SK-N-MC (cell line): Measurements from ENCODE around the gene ZBTB7C.

Experiments used
- DNase-seq: peaks from one replicate; pipeline ENCODE4 v3.0.0-alpha.2; 2011; ENCODE audit warnings: low read depth, low spot score
- H3K27ac ChIP-seq: fragments of 200-600 bp; sonication (generic); 2 replicates; pipeline ENCODE4 v1.5.1; 2016; ENCODE audit warnings: mixed run types
- H3K36me3 ChIP-seq: fragments of 200-600 bp; sonication (generic); 2 replicates; pipeline ENCODE4 v1.6.1; 2017; ENCODE audit warnings: antibody characterized with exemption, low read length, mixed read lengths; ENCODE audit not compliant: insufficient read depth
- H3K4me3 ChIP-seq: fragments of 200-600 bp; sonication (generic); 2 replicates; pipeline ENCODE4 v1.5.1; 2016
- H3K9ac ChIP-seq: fragments of 200-600 bp; sonication (generic); 2 replicates; pipeline ENCODE4 v1.8.0; 2017; ENCODE audit warnings: mixed run types, mixed read lengths; ENCODE audit not compliant: insufficient read length
- H3K9me3 ChIP-seq: fragments of 200-600 bp; sonication (generic); 2 replicates; pipeline ENCODE4 v1.6.1; 2017; ENCODE audit warnings: low read depth, mild to moderate bottlenecking, antibody characterized with exemption, low read length, moderate library complexity, mixed read lengths
- EZH2 ChIP-seq: fragments of 200-600 bp; sonication (generic); IDR thresholded peaks from one replicate; pipeline ENCODE4 v1.6.1; 2017; ENCODE audit warnings: antibody characterized with exemption
- FOXP2 ChIP-seq: optimal IDR thresholded peaks from 2 replicates; pipeline ENCODE3; 2011; ENCODE audit warnings: mild to moderate bottlenecking, moderate library complexity; ENCODE audit not compliant: insufficient read depth; ENCODE audit errors: extremely low read length, control extremely low read depth
- POLR2AphosphoS5 ChIP-seq: IDR thresholded peaks from 2 replicates; pipeline ENCODE4 v1.6.1; 2012; ENCODE audit warnings: mild to moderate bottlenecking, low read depth, low read length, borderline replicate concordance

ZBTB7C gene

DNA sequence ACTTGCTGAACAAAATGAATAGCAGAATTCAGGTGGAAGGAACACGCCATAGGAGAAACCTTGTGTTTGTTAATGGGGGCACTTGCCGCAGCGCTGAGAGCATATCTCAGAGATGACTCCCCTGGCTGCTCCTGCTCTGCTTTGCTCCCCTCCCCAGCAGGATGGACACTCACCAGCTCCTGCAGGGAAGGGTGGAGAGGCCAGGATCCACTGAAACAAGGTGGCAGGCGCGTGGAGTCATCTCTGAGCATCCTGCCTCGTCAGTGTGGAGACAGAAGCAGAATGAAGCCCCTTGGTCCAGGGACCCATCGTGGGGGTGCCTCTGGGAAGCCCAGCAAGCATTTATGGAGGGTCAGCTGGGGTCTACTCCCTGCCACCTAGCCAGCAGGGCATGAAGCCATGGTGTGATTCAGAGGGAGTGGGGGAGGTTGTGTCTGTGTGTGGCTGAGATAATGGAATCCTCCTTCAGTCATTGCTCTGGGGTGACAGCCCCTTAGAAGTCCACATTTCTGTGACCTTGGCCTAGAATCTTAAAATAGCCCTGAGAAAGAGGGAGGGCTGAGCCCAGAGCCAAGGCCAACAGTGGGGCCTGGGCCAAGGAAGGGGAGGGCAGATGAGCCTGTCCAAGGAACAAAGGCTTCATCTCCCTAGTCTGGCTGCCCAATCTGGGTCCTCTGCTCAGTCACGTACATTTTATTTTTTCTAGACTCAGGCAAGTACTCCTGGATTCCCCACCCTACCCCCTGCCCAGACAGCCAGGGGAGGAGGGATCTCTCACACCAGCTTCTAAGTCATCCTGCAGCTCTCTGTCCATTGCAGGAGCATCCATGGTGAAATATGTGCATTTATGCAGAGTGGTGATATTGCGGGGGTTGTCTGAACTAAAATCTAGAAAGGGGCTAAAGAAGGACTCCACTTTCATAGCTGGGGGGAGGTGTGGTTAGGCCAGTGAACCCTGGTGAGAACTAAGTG lies 215.4 kb downstream of the ZBTB7C start:
- TF ChIP-seq FOXP2 (no peak), POLR2AphosphoS5 (no peak), EZH2 (no peak)
- DNase-seq: no peak
- H3K27ac ChIP-seq: no peak overlapping the region
- no peaks in the 10 kb centered on the region for H3K9me3 ChIP-seq
- no peak overlapping the region for H3K4me3 ChIP-seq
- H3K9ac ChIP-seq: no peak overlapping the region
- H3K36me3 ChIP-seq: no peaks in the 10 kb centered on the region

DNA sequence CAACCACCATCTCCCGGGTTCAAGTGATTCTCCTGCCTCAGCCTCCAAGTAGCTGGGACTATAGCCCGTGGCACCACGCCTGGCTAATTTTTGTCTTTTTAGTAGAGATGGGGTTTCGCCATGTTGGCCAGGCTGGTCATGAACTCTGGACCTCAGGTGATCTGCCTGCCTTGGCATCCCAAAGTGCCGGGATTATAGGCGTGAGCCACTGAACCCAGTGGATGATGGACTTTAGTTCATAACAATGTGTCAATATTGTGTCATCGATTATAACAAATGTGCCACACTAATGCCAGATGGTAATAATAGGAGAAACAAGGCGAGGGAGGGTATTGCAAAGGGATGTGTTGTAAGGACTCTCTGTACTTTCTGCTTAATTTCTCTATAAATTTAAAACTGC lies 216.6 kb downstream of the ZBTB7C start:
- TF ChIP-seq EZH2 (no peak), POLR2AphosphoS5 (no peak)
- Histone ChIP-seq H3K9me3 (no peaks in the 10 kb centered on the region), H3K27ac (no peak overlapping the region), H3K36me3 (no peaks in the 10 kb centered on the region), H3K9ac (no peak overlapping the region), H3K4me3 (no peak overlapping the region)
- DNase-seq: no peak

DNA sequence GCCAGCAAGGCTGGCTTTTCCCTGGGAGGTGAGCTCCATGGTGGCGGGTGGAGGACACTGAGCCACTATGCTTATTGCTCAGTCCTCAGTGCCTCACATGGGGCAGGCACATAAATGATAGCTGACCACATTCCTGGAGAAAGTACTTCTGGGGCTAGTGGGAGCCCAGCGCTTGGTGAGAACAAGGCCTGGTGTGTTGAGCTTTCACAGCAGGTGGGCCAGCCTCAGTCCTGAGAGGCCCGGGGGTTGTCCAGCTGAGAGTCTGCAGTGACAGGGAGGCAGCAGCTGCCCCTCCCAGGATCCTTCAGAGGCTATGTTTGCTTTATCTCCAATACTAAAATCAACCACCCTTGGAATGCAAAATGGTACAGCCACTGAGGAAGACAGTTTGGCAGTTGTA lies 217.7 kb downstream of the ZBTB7C start:
- no peak for DNase-seq
- Histone ChIP-seq H3K9me3 (no peaks in the 10 kb centered on the region), H3K36me3 (no peaks in the 10 kb centered on the region), H3K27ac (no peak overlapping the region), H3K4me3 (no peak overlapping the region), H3K9ac (no peak overlapping the region)
- TF ChIP-seq EZH2 (no peak), FOXP2 (no peak), POLR2AphosphoS5 (no peak)

DNA sequence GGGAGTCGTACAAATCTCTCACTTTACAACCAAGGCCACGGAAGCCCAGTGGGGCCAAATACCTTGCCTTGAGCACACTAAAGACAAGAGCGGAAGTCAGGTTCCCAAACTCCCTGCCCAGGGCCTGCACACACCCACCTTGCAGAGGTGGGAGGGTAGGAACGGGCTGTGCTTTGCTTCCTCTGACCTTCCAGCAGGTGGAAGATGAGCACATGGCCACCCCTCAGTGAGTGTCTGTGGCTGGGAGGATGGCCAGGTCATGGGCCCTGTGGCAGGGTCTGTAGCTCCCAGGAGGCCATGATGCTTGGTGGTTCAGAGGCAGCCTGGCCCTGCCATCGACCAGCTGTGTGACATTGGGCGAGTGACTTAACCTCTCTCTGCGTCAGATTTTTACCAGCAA lies 218.2 kb downstream of the ZBTB7C start:
- no peak overlapping the region for H3K27ac ChIP-seq
- no peaks in the 10 kb centered on the region for H3K36me3 ChIP-seq
- H3K4me3 ChIP-seq: no peak overlapping the region
- no peak for TF ChIP-seq EZH2
- no peak for TF ChIP-seq FOXP2
- no peak for TF ChIP-seq POLR2AphosphoS5
- no peak overlapping the region for H3K9ac ChIP-seq
- no peaks in the 10 kb centered on the region for H3K9me3 ChIP-seq
- DNase-seq: no peak

DNA sequence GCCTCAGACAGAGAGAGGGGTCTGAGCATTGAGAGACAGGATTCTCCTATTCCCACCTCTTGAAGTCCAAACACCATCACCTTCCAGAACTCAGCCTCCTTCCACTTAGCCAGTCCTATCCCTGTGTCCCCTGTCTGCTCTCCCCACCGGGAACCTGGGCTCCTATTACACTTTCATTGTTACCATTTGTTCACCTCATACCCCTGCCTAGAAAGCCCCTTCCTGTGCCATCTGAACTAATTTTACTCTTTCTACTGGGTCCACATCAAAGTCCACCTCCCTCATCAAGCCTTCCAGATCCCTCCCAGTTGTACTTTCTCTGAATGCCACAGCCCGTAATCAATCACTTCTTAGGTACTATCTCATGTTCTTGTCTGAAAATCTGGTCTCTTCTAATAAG lies 220.6 kb downstream of the ZBTB7C start:
- no peaks in the 10 kb centered on the region for H3K36me3 ChIP-seq
- no peak overlapping the region for H3K27ac ChIP-seq
- DNase-seq: no peak
- TF ChIP-seq FOXP2 (no peak), POLR2AphosphoS5 (no peak), EZH2 (no peak)
- H3K4me3 ChIP-seq: no peak overlapping the region
- no peaks in the 10 kb centered on the region for H3K9me3 ChIP-seq
- no peak overlapping the region for H3K9ac ChIP-seq

DNA sequence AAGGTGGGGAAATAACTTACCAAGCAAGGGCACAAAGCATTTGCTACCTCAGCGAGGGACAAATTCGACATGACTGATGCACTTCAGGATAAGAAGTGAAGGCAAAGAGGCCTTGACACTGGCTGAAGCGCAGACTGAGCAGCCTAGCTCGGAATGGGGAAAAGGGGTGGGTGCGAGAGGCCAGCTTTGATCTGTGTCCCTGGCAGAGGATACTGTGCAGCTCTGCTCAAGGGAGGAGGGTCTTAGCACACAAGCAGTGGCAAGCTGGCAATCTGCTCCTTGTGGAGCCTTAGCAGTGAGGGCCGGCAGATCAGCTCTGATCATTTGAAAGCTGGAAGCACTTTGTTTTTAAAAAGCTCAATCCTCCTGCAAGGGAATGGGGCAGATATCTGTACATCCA lies 222.3 kb downstream of the ZBTB7C start:
- Histone ChIP-seq H3K36me3 (no peaks in the 10 kb centered on the region), H3K4me3 (no peak overlapping the region), H3K9ac (no peak overlapping the region), H3K9me3 (no peaks in the 10 kb centered on the region), H3K27ac (no peak overlapping the region)
- DNase-seq: no peak
- TF ChIP-seq EZH2 (no peak), FOXP2 (no peak), POLR2AphosphoS5 (no peak)

DNA sequence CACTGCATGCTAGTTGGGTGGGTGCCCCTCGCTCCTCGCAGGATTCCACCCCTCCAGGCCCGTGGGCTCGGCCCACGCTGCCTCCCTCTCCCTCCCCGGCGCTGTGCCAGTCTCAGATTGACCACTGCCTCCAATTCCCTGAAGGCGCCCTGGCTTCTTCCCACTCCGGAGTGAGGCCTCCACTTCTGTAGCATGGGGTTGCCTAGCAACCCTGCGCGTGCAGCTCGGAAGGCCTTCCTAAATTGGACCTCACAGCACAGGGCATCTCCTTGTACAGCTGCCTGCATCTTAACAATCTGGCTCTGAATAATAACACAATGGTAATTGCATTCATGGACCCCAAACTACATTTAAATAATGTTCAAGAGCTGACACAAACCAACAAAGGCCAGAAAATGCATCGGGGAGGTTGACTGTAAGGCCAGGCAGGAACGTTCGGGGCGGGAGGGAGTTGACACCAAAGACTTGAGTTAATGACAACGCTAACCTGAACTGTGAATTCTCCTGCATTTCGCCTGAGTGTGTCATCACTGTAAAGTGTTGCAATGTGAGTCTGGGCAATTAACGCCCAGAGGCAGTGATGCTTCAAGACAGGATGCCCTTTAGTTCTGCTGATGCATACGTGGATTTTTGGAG lies 222.9 kb downstream of the ZBTB7C start:
- Histone ChIP-seq H3K4me3 (no peak overlapping the region), H3K36me3 (no peaks in the 10 kb centered on the region), H3K9me3 (no peaks in the 10 kb centered on the region), H3K27ac (no peak overlapping the region), H3K9ac (no peak overlapping the region)
- TF ChIP-seq POLR2AphosphoS5: no peak
- no peak for TF ChIP-seq FOXP2
- TF ChIP-seq EZH2: no peak
- DNase-seq: no peak

DNA sequence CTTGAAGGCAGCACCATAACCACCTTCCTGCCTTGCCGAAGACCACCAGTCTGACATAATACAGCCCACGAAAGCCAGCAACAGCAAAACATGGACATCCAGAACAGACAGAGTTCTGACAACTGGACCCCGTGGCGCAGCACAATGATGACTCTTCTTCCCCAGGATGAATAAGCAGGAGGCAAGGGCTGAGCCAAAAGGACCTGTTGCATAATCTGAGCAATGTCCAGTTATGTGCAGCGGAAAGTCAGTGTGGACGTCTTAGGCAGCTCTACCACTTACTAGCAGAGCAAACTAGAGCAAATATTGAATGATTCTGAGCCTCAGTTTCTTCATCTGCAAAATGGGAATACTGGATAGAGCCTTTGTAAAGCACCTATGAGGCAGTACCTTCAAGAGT lies 225.1 kb downstream of the ZBTB7C start:
- Histone ChIP-seq H3K9me3 (no peaks in the 10 kb centered on the region), H3K36me3 (no peaks in the 10 kb centered on the region), H3K9ac (no peak overlapping the region), H3K4me3 (no peak overlapping the region), H3K27ac (no peak overlapping the region)
- no peak for TF ChIP-seq POLR2AphosphoS5
- DNase-seq: no peak

- DNase-seq: no peak
- H3K36me3 ChIP-seq: no peaks in the 10 kb centered on the region
These were observed 225.6 kb downstream of the ZBTB7C start for GRCh38 chr18:48183613-48184012.

More at GRCh38 chr18:48183613-48184012, 225.6 kb downstream of the ZBTB7C start:
- TF ChIP-seq EZH2 (no peak), POLR2AphosphoS5 (no peak), FOXP2 (no peak)
- Histone ChIP-seq H3K9ac (no peak overlapping the region), H3K4me3 (no peak overlapping the region), H3K27ac (peak overlapping the region; percentile 97; the same call in 1 of the 2 replicates), H3K9me3 (no peaks in the 10 kb centered on the region)
